Measurements from ENCODE around the gene HS6ST2. TPM values are rescaled to one million over a fixed set of nuclear protein-coding genes. Genes with fewer than 3 reads are reported as not detected.

HS6ST2 gene
- total and polyA plus RNA-seq, 9 of the 15 experiments (the other 6 are each of a cell fraction or from before 2014, with no cell fraction given): not detected

- no peak for TF ChIP-seq ZNF436 (CRISPR knock-in tag; IDR thresholded peaks at IDR 0.05)
- no peak for TF ChIP-seq CTCFL (IDR thresholded peaks at IDR 0.05; ENCODE audit: borderline replicate concordance, insufficient read depth, low read depth, low read length, poor library complexity, severe bottlenecking)
- no peak for TF ChIP-seq PCBP1 (IDR thresholded peaks at IDR 0.05; ENCODE audit: low read depth, low read length, poor library complexity, severe bottlenecking)
- TF ChIP-seq TRIM24 (IDR thresholded peaks at IDR 0.05): no peak
- no peak for TF ChIP-seq KAT7 (CRISPR knock-in tag; IDR thresholded peaks at IDR 0.05; ENCODE audit: borderline replicate concordance)
- no peak for TF ChIP-seq MGA (IDR thresholded peaks at IDR 0.05)
- no peak for TF ChIP-seq POLR2H (tag; IDR thresholded peaks at IDR 0.05; ENCODE audit: low read depth)
- TF ChIP-seq ZBTB5 (IDR thresholded peaks at IDR 0.05): no peak
- no peak for TF ChIP-seq CXXC5 (CRISPR knock-in tag; IDR thresholded peaks at IDR 0.05)
Measured at GRCh38 chrX:132876523-132877338, 81.7 kb downstream of the HS6ST2 start (continued).

All from K562 (cell line).